GM10266 (cell line): ENCODE results near the gene TPM2.

Source experiments
- DNase-seq: peaks from one replicate; pipeline ENCODE4 v3.0.0; 2012; ENCODE audit errors: extremely low spot score
- TF ChIP-seq, protein P1 (sequence below): IDR thresholded peaks from 2 replicates; pipeline ENCODE4 v1.5.1; 2012; ENCODE audit warnings: mild to moderate bottlenecking, low read depth; ENCODE audit not compliant: control insufficient read depth, insufficient read depth; ENCODE audit errors: missing control alignments

TPM2 gene

DNA sequence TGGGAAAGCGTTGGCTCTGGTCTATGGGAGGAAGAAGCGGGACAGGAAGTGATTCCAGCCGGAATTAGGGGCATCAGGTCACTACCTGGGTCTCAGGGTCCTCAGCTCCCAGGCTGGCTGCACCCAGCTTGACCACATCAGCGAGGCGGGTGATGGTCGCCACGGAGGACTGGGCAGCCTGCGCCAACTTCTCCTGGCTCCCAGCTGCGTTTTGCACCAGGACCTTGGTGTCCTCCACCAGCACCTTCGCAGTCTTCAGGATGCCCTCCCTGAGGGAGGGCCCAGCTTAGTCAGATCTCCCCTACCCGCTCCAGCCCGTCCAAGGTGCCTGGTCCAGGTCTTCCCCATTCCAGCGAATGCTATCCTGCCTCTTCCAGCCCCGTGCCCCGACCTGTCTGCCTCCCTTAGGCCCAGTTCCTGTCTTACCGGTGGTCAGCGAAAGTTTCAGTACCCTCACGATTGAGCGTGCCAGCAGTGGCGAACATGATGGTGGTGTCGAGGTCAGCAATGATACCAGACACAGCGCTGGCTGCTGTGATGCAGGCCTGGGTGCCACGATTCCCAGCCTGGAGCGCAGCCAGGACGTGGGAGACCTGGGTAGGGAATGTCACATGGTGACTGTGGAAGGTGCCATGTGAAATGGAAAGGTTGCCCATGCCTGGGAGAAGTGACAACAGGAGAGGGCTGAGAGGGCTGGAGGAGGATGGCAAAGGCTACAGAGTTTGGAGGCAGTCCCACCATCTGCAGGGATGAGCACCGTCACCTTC is 14.4 kb upstream of the TPM2 start:
- DNase-seq, result no peak
- TF ChIP-seq, protein P1, sequence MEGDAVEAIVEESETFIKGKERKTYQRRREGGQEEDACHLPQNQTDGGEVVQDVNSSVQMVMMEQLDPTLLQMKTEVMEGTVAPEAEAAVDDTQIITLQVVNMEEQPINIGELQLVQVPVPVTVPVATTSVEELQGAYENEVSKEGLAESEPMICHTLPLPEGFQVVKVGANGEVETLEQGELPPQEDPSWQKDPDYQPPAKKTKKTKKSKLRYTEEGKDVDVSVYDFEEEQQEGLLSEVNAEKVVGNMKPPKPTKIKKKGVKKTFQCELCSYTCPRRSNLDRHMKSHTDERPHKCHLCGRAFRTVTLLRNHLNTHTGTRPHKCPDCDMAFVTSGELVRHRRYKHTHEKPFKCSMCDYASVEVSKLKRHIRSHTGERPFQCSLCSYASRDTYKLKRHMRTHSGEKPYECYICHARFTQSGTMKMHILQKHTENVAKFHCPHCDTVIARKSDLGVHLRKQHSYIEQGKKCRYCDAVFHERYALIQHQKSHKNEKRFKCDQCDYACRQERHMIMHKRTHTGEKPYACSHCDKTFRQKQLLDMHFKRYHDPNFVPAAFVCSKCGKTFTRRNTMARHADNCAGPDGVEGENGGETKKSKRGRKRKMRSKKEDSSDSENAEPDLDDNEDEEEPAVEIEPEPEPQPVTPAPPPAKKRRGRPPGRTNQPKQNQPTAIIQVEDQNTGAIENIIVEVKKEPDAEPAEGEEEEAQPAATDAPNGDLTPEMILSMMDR, result no peak

DNA sequence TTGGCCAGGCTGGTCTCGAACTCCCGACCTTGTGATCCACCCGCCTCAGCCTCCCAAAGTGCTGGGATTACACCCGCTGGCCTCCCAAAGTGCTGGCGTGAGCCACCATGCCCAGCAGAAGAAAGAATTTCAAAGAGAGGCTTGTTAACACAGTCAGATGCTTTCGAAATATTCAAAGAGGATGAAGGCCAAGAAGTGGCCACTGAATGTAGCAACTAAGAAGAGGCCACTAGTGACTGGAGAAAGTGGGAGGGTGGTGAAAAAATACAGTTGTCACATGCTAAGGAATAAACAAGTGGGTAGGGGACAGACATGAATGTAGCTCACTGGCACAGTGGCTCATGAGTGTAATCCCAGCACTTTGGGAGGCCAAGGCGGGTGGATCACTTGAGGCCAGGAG is 13.0 kb upstream of the TPM2 start:
- TF ChIP-seq, protein P1, result no peak
- DNase-seq, result no peak

DNA sequence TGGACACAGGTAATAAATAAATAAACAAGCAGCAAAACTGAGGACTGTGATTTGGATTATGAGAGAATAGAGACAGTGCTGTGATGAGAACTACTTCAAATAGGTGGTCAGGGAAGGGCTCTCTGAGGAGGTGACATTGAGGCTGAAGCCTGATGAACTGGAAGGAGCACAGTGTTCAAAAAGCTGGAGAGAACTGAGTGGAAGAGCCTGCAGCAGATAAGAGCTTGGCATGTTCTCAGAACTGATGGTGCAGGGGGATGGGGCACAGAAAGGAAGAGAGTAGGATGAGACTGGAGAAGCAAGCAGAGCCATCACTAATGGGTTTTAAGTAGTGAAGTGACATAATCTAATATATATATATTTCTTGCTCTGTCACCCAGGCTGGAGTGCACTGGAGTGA is 11.2 kb upstream of the TPM2 start:
- DNase-seq, result no peak
- TF ChIP-seq, protein P1, result no peak

DNA sequence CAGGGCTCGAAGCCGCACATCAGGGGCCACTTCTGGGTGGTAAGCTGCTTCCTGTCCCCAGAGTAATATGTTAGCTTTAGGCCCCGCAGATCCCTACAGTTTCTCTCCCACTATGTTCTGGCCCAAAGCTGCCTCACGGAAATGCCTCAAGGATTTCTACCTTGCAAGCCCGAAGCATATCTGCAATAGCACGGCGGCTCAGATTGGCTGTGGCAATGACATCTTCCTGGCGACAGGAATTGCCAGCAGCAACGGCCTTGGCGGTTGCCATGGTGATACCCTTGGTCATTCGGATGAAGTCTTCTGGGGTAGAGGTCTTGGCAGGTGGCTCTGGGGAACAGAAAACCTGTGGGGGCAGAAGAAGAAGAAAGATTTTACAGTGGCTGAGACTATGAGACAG is 10.3 kb upstream of the TPM2 start:
- DNase-seq, result no peak

DNA sequence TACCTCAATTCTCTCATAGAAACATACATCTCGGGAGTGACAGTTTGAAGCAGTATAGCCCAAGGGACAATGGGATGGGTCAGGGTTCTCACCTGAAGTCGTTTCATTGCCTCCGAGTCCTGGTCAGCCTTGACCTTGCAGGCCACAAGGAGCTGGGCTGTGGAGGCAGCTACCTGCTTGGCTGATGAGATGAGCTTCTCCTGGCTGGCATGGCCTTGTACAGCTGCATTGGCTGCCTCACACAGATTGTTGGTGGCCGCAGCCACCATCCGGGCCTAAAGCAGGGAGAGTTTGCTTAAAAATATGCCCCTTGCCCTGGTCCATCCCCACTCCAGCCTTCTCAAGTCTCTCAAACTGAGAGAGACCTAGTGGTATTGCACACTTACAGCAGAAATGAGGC is 8.5 kb upstream of the TPM2 start:
- DNase-seq, result no peak
- TF ChIP-seq, protein P1, result no peak

More for the DNA sequence above, 10.3 kb upstream of the TPM2 start:
- TF ChIP-seq, protein P1, result no peak

DNA sequence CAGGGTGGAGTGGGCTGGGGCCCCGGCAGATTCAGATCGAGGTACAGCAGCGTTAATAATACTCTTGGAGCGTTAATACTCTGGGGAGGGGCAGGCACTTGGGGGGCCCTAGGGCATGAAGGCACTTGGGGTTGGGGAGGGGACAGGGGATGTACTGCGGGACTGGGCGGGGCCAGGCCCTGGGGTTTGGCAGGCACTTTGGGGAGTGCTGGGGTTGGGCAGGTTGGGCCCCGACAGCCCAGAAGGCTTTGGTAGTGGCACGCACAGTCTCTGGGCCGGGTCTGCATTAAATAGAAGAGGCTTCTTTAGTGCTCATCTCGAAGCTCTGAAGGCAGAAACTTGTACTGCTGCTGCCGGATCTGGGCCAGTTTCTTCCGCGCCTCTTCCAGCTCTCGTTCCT is 7.8 kb upstream of the TPM2 start:
- no peak for DNase-seq
- TF ChIP-seq, protein P1, result no peak

DNA sequence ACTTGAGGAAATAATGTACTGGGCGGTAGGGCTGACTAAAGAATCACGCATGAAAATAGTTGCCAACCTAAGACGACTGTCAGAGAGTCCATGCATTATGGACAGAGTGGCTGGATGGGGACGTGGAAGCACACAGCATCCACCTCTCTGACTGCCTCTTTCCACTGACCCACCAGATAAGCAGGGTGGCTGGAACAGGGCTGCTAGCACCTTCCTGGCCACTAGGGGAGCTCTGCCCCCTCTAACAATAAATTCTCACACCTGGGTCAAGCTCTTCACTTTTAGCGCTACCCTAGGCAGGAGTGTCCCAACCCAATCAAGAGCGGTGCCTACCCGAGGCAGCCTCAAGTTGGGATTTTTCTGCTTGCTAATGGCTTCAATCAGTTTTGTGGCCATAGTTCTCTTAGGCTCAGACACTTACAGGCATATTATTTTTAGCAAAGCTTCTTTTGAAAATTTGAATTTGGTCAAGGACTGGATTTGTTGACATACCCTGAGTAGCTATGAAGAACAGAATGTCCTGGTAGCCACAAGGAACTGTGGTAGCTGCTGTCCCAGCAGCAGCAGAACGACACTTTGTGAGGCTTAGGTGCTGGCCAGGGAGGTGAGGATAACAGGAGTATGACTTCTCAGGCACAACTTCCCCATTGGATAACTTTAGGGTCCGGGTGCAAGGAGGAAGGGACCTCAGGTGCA is 6.9 kb upstream of the TPM2 start:
- TF ChIP-seq, protein P1, result peak; percentile 97
- DNase-seq, result peak; percentile 84
